ENCODE results near the gene DCC. TPM values are rescaled to one million over a fixed set of nuclear protein-coding genes. Genes with fewer than 3 reads are reported as not detected.

Gene DCC
- total RNA-seq, 1 experiment from 2014 or later = 0.72 TPM

- H3K4me3 Mint-ChIP-seq = no peak overlapping the region
- H3K27ac Mint-ChIP-seq = no peak overlapping the region
- peaks cover 5% of the 10 kb centered on the region for H3K9me3 Mint-ChIP-seq
- ChIA-PET POLR2A (no interaction called here), CTCF (interaction anchor here (1.0 kb wide), 1 partner anchor 85 kb away, joined by 3 read pairs; no protein-coding TSS in a partner anchor)
- no peak for TF ChIP-seq TCF7 (CRISPR knock-in tag; IDR thresholded peaks at IDR 0.05; ENCODE audit: low read depth)
- TF ChIP-seq ZNF425 (CRISPR knock-in tag; conservative IDR thresholded peaks at IDR 0.05) = no peak
- no peak for TF ChIP-seq PRDM15 (CRISPR knock-in tag; IDR thresholded peaks at IDR 0.05)
- TF ChIP-seq STAT6 (CRISPR knock-in tag; conservative IDR thresholded peaks at IDR 0.05; ENCODE audit: low read depth) = no peak
- TF ChIP-seq FOXJ3 (CRISPR knock-in tag; IDR thresholded peaks at IDR 0.05; ENCODE audit: borderline replicate concordance) = no peak
- TF ChIP-seq SOX15 (CRISPR knock-in tag; IDR thresholded peaks at IDR 0.05) = no peak
- no peak for TF ChIP-seq MXD4 (CRISPR knock-in tag; IDR thresholded peaks at IDR 0.05; ENCODE audit: borderline replicate concordance)
- no peak for TF ChIP-seq ZNF232 (CRISPR knock-in tag; IDR thresholded peaks at IDR 0.05)
- TF ChIP-seq JUN (CRISPR knock-in tag; IDR thresholded peaks at IDR 0.05) = no peak
- H3K27me3 Mint-ChIP-seq (ENCODE audit: low read depth) = no peaks in the 10 kb centered on the region
- no peaks in the 10 kb centered on the region for H3K36me3 Mint-ChIP-seq
- H3K4me1 Mint-ChIP-seq = no peaks in the 10 kb centered on the region
- ATAC-seq (no peak), DNase-seq (ENCODE audit: low spot score) (no peak)
These were observed 327.6 kb downstream of the DCC start for GRCh38 chr18:52667463-52668065.

GRCh38 chr18:52670896-52671295 lies 330.9 kb downstream of the DCC start:
- H3K27ac Mint-ChIP-seq = no peak overlapping the region
- H3K9me3 Mint-ChIP-seq = peaks cover 23% of the 10 kb centered on the region
- ChIA-PET CTCF (interaction anchor here (0.9 kb wide), 1 partner anchor 329 kb away, joined by 3 read pairs; no protein-coding TSS in a partner anchor), POLR2A (no interaction called here)
- peaks cover 5% of the 10 kb centered on the region; the same call in 1 of the 2 replicates for H3K36me3 Mint-ChIP-seq
- H3K4me3 Mint-ChIP-seq = no peak overlapping the region
- ATAC-seq (no peak), DNase-seq (ENCODE audit: low spot score) (no peak)
- no peaks in the 10 kb centered on the region for H3K27me3 Mint-ChIP-seq (ENCODE audit: low read depth)
- H3K4me1 Mint-ChIP-seq = no peaks in the 10 kb centered on the region
- TF ChIP-seq ZMAT4 (CRISPR knock-in tag; IDR thresholded peaks at IDR 0.05) = no peak
- TF ChIP-seq STAT6 (CRISPR knock-in tag; conservative IDR thresholded peaks at IDR 0.05; ENCODE audit: low read depth) = no peak
- no peak for TF ChIP-seq ATF6 (CRISPR knock-in tag; IDR thresholded peaks at IDR 0.05)
- no peak for TF ChIP-seq ERG (CRISPR knock-in tag; IDR thresholded peaks at IDR 0.05)
- TF ChIP-seq NR3C1 (CRISPR knock-in tag; conservative IDR thresholded peaks at IDR 0.05; ENCODE audit: low read depth) = no peak
- no peak for TF ChIP-seq GABPB1 (CRISPR knock-in tag; IDR thresholded peaks at IDR 0.05)
- TF ChIP-seq MLX (CRISPR knock-in tag; IDR thresholded peaks at IDR 0.05) = no peak
- TF ChIP-seq NR1H2 (CRISPR knock-in tag; IDR thresholded peaks at IDR 0.05) = no peak
- no peak for TF ChIP-seq CREB1 (CRISPR knock-in tag; IDR thresholded peaks at IDR 0.05)
